Left renal cortex interstitium (tissue), 4 donors: ENCODE data around the gene JAGN1. TPM values are rescaled to one million over a fixed set of nuclear protein-coding genes. Genes with fewer than 3 reads are reported as not detected.
"Not testable (repeated sequence)": the region's sequence is repeated elsewhere in the genome, so short reads cannot be mapped to it uniquely, and the experiment has no call there.

Experiments
- DNase-seq, 4 donors: peaks; one replicate each; pipeline ENCODE4 v3.0.0-alpha.2; 2013; ENCODE audit warnings: low read depth in 4 of 4, low spot score in 2 of 4, missing footprints in 1 of 4
- polyA plus RNA-seq, 4 donors: library from polyadenylated mRNA; unstranded; fragments of 120-200 nt; gene quantifications; one replicate each; pipeline ENCODE4 v1.2.1, GENCODE V29; 2013; ENCODE audit not compliant: insufficient read length in 4 of 4

The JAGN1 gene
- polyA plus RNA-seq, 4 donors = 41.8 to 50.7 (median 44.4) TPM

DNA sequence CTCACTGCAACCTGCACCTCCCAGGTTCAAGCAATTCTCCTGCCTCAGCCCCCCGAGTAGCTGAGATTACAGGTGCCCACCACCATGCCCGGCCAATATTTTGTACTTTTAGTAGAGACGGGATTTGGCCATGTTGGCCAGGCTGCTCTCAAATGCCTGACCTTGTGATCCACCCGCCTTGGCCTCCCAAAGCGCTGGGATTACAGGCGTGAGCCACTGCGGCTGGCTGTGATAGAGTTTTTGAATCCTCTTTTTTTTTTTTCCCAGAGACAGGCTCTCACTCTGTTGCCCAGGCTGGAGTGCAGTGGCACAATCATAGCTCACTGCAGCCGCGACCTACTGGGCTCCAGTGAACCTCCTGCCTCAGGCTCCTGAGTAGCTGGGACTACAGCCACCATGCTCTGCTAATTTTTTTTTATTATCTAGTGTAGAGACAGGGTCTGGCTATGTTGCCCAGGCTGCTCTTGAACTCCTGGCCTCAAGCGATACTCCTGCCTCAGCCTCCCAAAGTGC, 25.2 kb upstream of the JAGN1 start:
- DNase-seq = not testable (repeated sequence)

- DNase-seq = no peak
These were observed 23.8 kb upstream of the JAGN1 start for GRCh38 chr3:9866639-9867038.

DNA sequence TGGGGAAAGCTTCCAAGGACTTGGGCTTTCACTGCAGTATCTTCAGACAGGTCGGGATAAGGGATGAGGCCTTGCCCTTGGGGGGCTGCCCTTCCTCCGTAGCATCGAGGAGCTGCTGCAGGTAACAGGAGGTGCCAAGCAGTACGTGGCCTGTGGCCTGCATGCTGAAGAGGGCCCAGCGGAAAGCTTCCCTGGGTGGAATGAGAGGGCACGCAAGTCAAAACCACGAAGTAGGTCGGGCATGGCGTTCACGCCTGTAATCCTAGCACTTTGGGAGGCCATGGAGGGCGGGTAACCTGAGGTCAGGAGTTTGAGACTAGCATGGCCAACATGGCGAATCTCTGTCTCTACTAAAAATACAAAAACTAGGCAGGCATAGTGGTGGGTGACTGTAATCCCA, 23.3 kb upstream of the JAGN1 start:
- DNase-seq = no peak

- no peak for DNase-seq
These were observed 20.5 kb upstream of the JAGN1 start for GRCh38 chr3:9869955-9870354.

- DNase-seq = no peak
These were observed 19.4 kb upstream of the JAGN1 start for GRCh38 chr3:9870978-9871377.

DNA sequence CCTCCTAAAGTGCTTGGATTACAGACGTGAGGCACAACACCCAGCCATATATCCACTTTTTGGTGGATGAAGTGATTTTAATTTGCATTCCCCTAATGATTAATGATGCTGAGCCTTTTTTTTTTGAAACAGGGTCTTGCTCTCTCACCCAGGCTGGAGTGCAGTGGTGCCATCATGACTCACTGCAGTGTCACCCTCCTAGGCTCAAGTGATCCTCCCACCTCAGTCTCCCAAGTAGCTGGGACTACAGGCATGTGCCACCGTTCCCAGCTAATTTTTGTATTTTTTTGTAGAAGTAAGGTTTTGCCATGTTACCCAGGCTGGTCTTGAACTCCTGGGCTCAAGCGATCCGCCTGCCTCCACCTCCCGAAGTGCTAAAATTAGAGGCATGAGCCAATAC, 18.3 kb upstream of the JAGN1 start:
- not testable (repeated sequence) for DNase-seq

- DNase-seq = no peak
These were observed 15.0 kb upstream of the JAGN1 start for GRCh38 chr3:9875448-9875847.

GRCh38 chr3:9876255-9876654, 14.2 kb upstream of the JAGN1 start:
- not testable (repeated sequence) for DNase-seq

DNA sequence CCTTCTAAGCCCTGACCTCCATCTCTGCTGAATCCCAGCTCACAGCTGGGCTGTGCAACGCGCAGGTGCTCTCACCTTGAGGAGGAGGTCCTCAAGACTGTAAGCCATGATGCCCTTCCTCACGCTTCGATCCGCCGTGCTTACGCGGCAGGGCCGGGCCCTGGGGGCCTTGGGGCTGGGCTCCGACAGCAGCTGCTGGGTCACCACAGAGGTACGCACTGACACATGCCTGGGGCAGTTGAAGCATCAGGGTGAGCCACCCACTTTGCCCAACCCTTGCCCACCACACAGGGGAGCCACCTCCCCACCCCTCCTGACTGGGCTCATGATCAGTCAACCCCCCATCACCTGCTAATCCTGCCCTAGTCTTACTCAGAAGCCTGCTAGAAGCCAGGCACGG, 13.4 kb upstream of the JAGN1 start:
- DNase-seq = no peak

DNA sequence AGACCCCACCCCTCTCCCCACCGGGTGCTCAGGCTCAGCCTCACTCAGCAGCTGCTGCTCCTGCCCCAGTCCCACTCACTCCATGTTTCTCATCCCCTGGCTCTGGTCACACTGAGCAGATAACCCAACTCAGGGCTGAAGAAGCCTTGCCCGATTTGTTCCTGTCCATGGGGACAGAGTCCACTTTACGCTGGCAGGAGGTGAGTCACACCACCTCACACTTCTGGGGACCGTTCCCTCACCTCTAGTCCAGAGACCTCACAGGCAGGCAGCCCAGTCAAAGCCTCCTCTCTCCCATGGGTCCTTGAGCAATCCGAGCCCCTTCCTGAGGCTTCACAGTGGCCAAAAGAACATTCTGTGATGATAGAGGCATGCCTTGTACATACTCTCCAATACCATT, 11.7 kb upstream of the JAGN1 start:
- no peak for DNase-seq

- no peak for DNase-seq
These were observed 10.4 kb upstream of the JAGN1 start, which contains the start of gene CIDEC for GRCh38 chr3:9879830-9880549. Gene CIDEC (minus strand): TSS chr3:9880253. CDS start chr3:9878486, 1,767 bp downstream.

DNA sequence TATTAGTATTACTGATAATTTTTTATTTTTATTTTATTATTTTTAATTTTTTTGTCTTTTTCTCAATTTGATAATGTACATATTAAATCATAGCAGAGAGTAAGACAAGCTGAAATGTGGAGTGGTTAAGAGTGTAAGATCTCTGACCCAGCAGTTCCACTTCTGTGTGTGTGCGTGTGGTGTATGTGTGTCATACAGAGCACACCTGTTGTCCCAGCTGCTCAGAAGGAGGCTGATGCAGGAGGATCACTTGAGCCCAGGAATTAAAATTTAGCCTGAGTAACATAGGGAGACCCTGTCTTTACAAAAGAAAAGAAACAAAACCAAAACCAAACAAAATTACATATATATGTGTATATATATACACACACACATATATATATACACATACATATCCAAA, 9.0 kb upstream of the JAGN1 start:
- DNase-seq = no peak

DNA sequence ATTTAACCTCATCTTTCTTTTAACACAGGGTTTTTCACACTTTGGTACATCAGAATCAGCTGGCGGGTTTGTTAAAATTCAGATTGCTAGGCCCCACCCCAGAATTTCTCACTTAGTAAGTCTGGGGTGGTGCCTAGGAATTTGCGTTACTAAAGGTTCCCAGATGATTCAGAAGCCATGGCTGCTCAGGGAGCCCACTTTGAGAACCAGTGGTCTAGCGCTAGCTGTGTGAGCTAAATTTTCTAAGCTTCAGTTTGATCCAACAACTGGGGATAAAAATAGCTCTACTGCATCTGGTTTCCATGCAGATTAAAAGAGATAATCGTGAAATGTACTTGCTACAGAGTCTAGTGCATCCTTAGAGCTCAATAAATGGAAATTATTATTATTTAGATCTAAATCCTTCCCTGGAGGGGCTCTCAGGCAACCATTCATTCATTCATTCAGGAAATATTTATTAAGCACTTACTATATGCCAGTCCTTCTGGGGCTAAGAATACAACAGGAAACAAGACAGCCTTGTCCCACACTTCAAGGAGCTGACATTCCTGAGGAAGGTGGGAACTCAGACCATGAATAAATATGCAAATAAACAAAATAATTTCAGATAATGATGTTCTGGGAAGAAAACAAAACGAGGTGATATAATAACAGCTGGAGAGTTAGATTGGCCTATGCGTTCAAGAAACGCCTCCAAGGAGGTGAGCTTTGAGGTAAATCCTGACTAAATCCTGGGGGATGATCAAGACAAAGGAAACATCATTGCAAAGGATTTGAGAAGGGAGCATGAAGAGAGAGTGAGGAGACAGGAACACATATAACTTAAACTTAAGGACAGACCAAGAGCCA, 6.5 kb upstream of the JAGN1 start:
- no peak for DNase-seq

- DNase-seq = no peak
These were observed 5.8 kb upstream of the JAGN1 start for GRCh38 chr3:9884555-9885165.

DNA sequence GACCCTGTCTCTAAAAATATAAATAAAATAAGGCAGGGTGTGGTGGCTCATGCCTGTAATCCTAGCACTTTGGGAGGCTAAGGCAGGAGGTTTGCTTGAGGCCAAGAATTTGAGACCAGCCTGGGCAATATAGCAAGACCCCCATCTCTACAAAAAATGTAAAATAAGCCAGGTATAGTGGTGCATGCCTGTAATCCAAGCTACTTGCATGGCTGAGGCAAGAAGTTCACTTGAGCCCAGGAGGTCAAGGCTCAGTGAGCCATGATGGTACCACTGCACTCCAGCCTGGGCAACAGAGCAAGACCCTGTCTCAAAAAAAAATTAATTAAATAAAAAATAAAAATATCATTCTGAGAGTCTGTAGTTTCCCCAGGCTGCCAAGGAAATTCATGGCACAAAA, 4.1 kb upstream of the JAGN1 start:
- no peak for DNase-seq

GRCh38 chr3:9887480-9887879, 2.9 kb upstream of the JAGN1 start:
- no peak for DNase-seq

GRCh38 chr3:9888540-9888939, 1.9 kb upstream of the JAGN1 start:
- DNase-seq = no peak

- DNase-seq = no peak
These were observed 1.0 kb upstream of the JAGN1 start for GRCh38 chr3:9889405-9889804.

- no peak for DNase-seq
These were observed 737 bp downstream of the JAGN1 start for GRCh38 chr3:9891072-9891622.

- DNase-seq = no peak
These were observed 3.3 kb downstream of the JAGN1 start for GRCh38 chr3:9893739-9894138.

GRCh38 chr3:9895715-9896114, 5.3 kb downstream of the JAGN1 start:
- not testable (repeated sequence) for DNase-seq
